Mucosa of gallbladder (tissue), 1 donor: ENCODE measurements around the gene RAD21L1. TPM values are rescaled to one million over a fixed set of nuclear protein-coding genes. Genes with fewer than 3 reads are reported as not detected.
"Not testable (repeated sequence)": the region's sequence is repeated elsewhere in the genome, so short reads cannot be mapped to it uniquely, and the experiment has no call there.

Experiments
- DNase-seq: peaks from one replicate; pipeline ENCODE4 v3.0.0-alpha.2; 2020; ENCODE audit warnings: low spot score
- total RNA-seq: library from RNA; stranded (reverse); gene quantifications from one replicate; pipeline ENCODE4 v1.2.1, GENCODE V29; 2021
- donor health status: DM: no; HTN: no; CAD: no.

Gene RAD21L1
- total RNA-seq, 1 donor from 2014 or later, result not detected

DNA sequence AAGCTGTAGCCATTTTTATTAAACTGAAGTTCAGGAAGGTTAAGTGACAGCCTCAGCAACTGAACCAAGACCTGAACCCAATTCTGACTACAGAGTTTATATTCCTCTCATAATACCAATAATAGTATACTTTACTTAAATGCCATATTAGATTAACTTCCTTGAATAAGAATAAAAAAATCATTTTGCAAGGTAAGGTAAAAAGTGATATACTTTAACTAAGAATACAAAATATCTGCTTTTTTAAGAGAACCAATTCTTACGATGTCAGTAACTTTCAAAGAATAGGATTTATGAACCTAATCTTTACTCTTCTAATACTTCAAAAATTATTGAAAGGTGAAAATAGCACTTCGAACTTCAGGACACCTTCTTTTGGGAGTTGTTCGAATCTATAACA is 3.7 kb downstream of the RAD21L1 start:
- no peak for DNase-seq

DNA sequence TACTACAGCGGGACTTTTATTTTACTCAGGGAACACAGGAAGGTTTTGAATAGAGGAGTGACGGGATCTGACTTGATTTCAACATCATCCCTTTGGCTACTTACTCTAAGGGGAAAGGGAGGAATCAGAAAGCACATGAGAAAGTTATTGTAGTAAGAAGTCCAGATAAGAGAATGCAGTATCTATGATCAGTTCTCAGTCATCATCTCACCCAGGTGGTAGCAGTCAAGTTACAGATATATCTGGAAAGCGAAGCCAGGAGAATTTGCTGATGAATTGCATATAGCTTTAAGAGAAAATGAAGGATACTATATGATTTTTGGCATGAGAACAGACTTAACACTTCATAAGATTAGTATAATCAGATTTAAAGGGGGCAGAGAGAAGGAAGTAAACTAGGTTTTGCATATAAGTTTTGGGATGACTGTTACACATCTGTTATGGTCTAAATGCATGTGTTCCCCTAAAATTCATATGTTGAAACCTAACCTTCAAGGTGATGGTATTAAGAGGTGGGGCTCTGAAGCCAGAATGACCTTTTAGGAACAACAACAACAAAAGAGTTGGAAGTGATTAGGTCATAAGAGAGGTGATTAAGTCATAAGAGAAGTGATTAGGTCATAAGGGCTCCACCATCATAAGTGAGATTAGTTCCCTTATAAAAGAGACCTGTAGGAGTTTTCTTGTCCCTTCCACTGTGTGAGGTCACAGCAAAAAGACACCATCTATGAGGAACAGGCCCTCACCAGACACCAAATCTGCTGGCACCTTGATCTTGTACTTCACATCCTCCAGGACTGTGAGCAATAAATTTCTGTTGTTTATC is 6.7 kb downstream of the RAD21L1 start:
- DNase-seq, result no peak

DNA sequence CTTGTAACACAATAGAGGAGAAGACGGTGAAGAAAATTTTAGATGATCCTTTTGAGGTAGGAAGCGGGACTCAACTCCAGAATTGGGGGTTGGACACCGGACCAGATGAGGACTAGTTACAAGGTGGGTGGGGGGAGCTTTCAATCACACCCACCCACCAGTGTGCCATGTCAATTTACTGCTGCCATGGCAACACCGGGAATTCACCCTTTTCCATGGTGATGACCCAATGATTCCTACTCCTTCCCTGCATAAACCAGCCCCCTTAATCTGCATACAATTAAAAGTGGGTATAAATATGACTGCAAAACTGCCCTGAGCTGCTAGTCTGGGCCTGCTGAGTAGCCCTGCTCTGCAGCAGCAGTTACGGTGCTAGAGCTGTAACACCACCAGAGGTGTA is 14.7 kb downstream of the RAD21L1 start:
- no peak for DNase-seq

DNA sequence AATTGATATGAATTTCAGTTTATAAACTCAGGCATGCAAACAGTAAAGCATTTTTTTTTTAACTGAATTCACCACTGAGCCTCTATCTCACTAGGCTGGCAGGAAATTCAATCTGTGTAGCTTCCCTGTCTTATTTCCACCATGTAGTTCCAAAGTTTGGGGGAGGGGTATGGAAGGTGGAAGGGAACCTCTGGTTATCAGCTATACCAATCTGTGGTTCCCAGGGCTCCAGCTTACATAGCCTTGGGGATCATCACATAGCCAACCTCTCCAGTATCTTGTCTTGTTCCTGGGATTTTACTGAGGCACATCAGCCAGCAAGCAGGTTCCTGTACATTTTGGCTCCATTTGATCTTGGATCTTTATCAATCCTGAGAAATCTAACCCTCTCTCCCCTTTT is 15.6 kb downstream of the RAD21L1 start:
- DNase-seq, result no peak

DNA sequence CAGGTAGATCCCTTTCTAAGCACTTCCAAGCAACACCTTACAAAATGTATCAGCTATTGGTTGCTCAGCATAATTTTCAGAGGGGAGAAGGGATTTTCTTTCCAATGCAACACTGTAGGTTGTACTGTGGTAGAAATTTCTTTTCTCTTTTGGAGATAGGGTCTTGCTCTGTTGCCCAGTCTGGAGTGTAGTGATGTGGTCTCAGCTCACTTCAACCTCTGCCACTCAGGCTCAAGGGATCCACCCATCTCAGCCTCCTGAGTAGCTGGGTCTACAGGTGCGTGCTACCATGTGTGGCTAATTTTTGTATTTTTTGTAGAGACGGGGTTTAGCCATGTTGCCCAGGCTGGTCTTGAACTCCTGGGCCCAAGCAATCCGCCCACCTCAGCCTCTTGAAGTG is 16.3 kb downstream of the RAD21L1 start:
- DNase-seq, result no peak

GRCh38 chr20:1242530-1242929 is 16.7 kb downstream of the RAD21L1 start:
- DNase-seq, result no peak

GRCh38 chr20:1245578-1245977 is 19.7 kb downstream of the RAD21L1 start:
- no peak for DNase-seq

GRCh38 chr20:1247689-1248088 is 21.8 kb downstream of the RAD21L1 start:
- no peak for DNase-seq

GRCh38 chr20:1250282-1250681 is 24.4 kb downstream of the RAD21L1 start:
- DNase-seq, result not testable (repeated sequence)

- DNase-seq, result no peak
These were observed 26.6 kb downstream of the RAD21L1 start for GRCh38 chr20:1252416-1252815.

DNA sequence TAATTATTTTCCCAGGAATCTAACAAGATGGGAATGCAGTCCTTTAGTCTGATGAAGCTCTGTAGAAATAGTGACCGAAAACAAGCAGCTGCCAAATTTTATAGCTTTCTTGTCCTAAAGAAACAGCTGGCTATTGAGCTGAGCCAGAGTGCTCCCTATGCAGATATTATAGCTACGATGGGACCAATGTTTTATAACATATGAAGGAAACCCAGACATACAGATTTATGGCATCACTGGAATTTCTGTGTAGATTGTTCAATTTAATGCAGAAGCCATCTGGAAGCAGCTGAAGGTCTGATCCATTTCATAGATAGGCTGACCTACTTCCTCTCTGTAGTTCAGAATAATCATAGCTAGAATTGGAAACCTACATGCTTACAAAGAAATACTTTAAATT is 28.4 kb downstream of the RAD21L1 start:
- no peak for DNase-seq

DNA sequence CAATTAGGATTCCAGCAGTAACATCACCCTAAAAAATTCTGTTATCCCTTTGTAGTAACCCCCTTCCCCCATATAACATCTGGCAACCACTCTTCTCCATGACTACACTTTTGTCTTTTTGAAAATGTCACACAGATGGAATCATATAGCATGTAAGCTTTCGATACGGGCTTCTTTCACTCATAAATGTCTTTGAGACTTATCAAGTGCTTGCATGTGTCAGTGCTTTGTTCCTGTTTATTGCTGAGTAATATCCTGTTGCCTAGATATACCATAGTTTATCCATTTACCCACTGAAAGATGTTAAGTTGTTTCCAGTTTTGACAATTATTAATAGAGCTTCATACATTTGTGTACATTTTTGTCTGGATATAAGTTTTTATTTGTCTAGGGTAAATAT is 29.8 kb downstream of the RAD21L1 start:
- DNase-seq, result no peak

DNA sequence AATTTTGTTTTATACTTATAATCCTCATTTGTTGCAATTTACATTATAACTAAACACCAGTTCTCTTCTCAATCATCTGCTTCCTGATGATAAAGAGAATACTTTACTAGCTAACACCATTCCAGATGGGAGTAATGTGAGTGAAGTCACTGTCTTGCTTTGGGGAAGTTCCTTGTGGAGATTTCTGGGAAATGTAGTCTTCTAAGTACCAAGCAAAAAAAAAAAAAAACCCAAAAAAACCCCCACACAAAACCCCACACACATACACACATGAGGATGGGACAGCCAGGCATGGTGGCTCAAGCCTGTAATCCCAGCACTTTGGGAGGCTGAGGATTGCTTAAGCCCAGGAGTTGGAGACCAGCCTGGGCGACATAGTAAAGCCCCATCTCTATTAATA is 38.0 kb downstream of the RAD21L1 start:
- no peak for DNase-seq

DNA sequence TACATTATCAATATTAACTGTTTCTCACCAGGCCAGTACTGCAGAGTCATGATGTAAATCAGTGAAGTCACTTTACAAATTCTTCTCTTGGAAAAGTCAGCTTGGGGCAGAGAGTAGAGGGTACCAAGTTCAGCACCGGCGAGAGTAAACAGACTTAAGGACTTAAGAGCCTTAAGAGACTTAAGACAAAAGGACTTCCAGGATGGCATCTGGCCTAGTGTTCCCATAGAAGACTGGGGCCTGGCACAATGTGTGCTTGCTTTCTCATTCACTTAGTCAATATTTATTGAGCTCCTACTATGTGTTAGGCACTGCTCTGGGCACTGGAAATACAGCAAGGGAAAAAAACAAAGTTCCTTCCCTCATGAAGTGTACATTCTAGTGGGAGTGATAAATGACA is 38.9 kb downstream of the RAD21L1 start:
- no peak for DNase-seq

- no peak for DNase-seq
These were observed 39.5 kb downstream of the RAD21L1 start for GRCh38 chr20:1265226-1265915.

- no peak for DNase-seq
These were observed 40.0 kb downstream of the RAD21L1 start for GRCh38 chr20:1265916-1266166.

DNA sequence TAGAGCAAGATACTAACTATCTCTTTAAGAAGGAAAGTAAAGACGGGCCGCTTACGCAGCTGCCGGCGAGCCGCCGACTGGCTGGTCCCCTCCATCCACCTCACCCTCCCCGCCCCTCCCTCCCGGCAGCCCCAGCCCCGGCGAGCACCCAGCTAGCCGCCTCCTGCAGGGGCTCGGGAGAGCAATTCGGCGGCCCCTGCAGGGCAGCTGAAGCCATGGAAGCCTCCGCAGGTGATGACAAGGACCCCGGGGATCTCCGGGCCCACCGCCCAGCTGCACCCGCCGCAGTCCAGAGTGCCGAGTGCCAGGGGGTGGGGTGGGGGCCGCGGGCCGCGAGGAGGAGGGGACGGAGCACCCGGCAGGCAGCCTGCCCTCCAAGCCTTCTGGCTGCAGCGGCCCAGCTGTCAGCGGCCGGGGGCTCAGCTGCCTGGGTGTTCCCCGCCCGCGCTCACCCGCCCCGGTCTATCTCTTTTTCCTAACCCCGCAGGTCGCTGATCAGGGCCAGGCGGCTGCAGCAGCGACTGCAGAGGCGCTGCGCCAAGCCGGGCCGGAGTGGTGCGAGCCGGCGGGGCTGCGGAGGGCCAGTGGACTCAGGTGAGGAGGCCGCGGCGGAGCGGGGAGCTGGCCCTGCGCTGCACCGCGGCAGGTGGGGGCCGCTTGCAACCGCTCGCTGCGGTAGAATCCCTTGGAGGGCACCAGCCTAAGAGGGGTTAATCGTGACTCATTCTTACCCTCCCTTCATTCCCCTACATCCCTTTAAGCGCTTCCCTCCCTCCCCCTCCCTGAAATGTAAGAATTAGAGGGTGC is 40.5 kb downstream of the RAD21L1 start, which contains the start of gene SNPH:
Gene SNPH, plus strand, starts transcription at position 128 of the 807 bp plus-strand sequence. CDS start 29,946 bp downstream, outside the sequence.
- DNase-seq, result peak; percentile 76

- no peak for DNase-seq
These were observed 41.3 kb downstream of the RAD21L1 start for GRCh38 chr20:1267161-1267560.

- DNase-seq, result no peak
These were observed 42.0 kb downstream of the RAD21L1 start for GRCh38 chr20:1267809-1268374.

DNA sequence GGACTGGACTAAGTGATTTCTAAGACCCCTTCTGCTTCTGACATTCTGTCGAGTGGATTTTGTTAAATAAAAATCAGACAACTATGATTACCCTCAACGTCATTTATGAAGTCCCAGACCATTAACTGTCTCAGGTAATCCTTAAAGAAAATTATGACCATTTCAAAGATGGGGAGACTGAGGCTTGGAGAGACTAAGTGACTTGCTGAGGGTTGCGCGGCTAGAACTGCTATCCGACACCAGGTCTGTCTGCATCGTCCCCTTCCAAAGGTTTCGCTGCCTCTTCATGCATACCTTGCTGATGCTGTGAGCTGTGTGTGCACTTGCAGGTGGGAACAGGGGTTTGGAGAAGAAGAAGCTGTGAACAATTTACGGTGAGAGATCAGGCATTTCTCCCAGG is 43.4 kb downstream of the RAD21L1 start:
- no peak for DNase-seq

- DNase-seq, result no peak
These were observed 44.0 kb downstream of the RAD21L1 start for GRCh38 chr20:1269850-1270249.

DNA sequence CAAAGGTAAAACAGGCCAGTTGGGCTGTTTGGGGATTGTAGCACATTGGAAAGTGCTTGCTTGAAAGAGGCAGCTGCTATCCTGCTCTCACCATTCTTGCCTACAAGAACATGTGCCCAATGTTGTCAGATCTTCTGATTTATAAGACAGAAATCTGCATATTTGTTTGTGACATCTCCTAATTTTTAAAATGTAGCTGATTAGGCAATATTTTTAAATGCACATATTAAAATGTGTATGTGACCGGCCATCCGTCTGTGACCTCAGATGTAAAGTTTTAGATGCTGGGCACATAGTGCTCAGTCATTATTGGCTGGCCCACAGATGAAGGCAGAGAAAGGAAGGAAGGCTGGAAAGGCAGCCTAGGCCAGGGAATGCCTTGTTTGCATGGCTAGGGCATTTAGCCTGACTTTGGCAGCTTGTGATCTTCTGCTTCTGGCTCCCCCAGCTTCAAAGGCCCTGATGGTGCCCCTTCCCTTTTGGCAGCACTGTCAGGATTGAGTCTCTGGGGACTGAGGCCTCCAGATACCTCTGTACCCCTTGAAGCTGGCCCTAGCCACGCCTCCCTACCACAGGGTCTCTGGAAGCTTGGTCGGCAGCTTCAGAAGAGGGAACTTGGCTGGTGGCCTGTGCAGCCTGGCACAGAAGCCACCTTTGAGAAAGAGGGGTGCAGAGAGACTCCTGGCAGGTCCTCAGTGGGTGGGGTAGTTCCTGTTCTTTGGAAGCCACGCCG is 46.7 kb downstream of the RAD21L1 start:
- no peak for DNase-seq
